ENCODE measurements around the gene EHMT1. TPM values are rescaled to one million over a fixed set of nuclear protein-coding genes. Genes with fewer than 3 reads are reported as not detected.

Gene EHMT1
- total RNA-seq, 2 experiments from 2014 or later: 80.6 to 87.8 TPM

DNA sequence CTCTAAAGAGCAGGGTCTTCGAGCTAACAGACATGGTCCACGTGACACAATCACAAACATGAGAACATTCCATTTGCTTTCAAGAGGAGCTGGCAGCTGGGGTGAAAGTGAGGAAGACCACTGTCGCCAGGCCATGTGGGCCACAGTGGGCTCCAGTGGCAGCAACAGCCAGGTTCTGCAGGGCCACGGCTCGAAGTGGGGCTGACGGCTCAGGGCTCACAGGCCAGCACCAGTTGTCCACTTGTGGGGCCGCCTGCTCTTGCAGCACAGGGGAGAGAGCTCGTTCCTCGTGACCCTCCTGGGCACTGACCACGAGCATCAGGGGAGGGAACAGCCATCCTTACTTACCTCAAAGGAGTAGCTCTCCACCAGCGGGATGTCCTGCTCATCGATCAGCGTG is 30.5 kb upstream of the EHMT1 start:
- Histone ChIP-seq H3K27me3 (ENCODE audit: control insufficient read depth in 1 of 2, insufficient read depth in 2 of 2, low read length in 2 of 2) (no peaks in the 10 kb centered on the region), H3K36me3 (ENCODE audit: insufficient read depth, low read length) (peaks cover 27% of the 10 kb centered on the region), H3K9me3 (ENCODE audit: control insufficient read depth in 1 of 2, insufficient read depth in 1 of 2, low read length in 2 of 2) (no peaks in the 10 kb centered on the region), H3K27ac (ENCODE audit: low read depth in 1 of 2, low read length in 2 of 2) (no peak overlapping the region), H3K4me3 (ENCODE audit: low read length) (no peak overlapping the region), H3K4me1 (ENCODE audit: insufficient read depth, low read length) (peaks cover 21% of the 10 kb centered on the region)
- H3K9me3 Mint-ChIP-seq: no peaks in the 10 kb centered on the region
- H3K36me3 Mint-ChIP-seq (ENCODE audit: low read depth): peaks cover 25% of the 10 kb centered on the region
- intact Hi-C loops (cut with DNase I, micrococcal nuclease): no loop called here
- DNase-seq (no peak), ATAC-seq (ENCODE audit: poor library complexity) (no peak)
- TF ChIP-seq, protein P1, sequence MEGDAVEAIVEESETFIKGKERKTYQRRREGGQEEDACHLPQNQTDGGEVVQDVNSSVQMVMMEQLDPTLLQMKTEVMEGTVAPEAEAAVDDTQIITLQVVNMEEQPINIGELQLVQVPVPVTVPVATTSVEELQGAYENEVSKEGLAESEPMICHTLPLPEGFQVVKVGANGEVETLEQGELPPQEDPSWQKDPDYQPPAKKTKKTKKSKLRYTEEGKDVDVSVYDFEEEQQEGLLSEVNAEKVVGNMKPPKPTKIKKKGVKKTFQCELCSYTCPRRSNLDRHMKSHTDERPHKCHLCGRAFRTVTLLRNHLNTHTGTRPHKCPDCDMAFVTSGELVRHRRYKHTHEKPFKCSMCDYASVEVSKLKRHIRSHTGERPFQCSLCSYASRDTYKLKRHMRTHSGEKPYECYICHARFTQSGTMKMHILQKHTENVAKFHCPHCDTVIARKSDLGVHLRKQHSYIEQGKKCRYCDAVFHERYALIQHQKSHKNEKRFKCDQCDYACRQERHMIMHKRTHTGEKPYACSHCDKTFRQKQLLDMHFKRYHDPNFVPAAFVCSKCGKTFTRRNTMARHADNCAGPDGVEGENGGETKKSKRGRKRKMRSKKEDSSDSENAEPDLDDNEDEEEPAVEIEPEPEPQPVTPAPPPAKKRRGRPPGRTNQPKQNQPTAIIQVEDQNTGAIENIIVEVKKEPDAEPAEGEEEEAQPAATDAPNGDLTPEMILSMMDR (IDR thresholded peaks at IDR 0.05): no peak
- CTCF ChIA-PET: no interaction called here
- H3K27me3 Mint-ChIP-seq: no peaks in the 10 kb centered on the region
- POLR2A ChIA-PET: interaction anchor here (0.9 to 1.9 kb wide), 2 partner anchors 9 to 17 kb away, joined by 3 to 8 read pairs; partner anchors contain the start of gene DPH7
- H3K4me3 Mint-ChIP-seq: peak overlapping the region; percentile 78
- H3K4me1 Mint-ChIP-seq (ENCODE audit: low read depth): peaks cover 17% of the 10 kb centered on the region
- H3K27ac Mint-ChIP-seq: no peak overlapping the region

DNA sequence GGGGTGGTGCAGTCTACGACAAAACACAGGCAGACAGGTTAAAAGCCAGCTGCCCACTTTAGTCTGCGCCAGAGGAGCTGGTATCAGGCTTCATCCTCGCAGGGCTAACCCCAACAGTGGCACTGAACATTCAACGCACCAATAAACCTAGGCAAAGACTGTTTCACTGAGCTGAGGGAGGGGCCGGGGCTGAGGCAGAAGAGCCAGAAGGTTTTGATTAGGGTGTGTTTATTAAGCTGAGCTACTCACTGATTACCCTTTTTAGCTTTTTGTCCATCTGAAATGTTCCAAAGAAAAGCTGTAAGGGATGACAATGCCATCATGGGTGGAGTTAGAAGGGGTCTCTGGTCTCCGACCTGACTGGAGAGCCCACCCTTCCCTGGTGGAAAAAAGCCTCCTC is 29.9 kb upstream of the EHMT1 start:
- Histone ChIP-seq H3K36me3 (ENCODE audit: insufficient read depth, low read length) (peaks cover 23% of the 10 kb centered on the region), H3K27me3 (ENCODE audit: control insufficient read depth in 1 of 2, insufficient read depth in 2 of 2, low read length in 2 of 2) (no peaks in the 10 kb centered on the region), H3K4me1 (ENCODE audit: insufficient read depth, low read length) (peaks cover 21% of the 10 kb centered on the region), H3K4me3 (ENCODE audit: low read length) (no peak overlapping the region), H3K9me3 (ENCODE audit: control insufficient read depth in 1 of 2, insufficient read depth in 1 of 2, low read length in 2 of 2) (no peaks in the 10 kb centered on the region), H3K27ac (ENCODE audit: low read depth in 1 of 2, low read length in 2 of 2) (no peak overlapping the region)
- Mint-ChIP-seq H3K4me3 (peak overlapping the region; percentile 92), H3K36me3 (ENCODE audit: low read depth) (peaks cover 24% of the 10 kb centered on the region), H3K4me1 (ENCODE audit: low read depth) (peaks cover 17% of the 10 kb centered on the region), H3K27ac (no peak overlapping the region), H3K27me3 (no peaks in the 10 kb centered on the region), H3K9me3 (no peaks in the 10 kb centered on the region)
- TF ChIP-seq, protein P1 (IDR thresholded peaks at IDR 0.05): no peak
- CTCF ChIA-PET: no interaction called here
- intact Hi-C loops (cut with DNase I, micrococcal nuclease): no loop called here
- ATAC-seq (ENCODE audit: poor library complexity) (no peak), DNase-seq (no peak)
- POLR2A ChIA-PET: interaction anchor here (0.9 to 1.9 kb wide), 2 partner anchors 10 to 16 kb away, joined by 3 to 8 read pairs; partner anchors contain the start of gene DPH7

DNA sequence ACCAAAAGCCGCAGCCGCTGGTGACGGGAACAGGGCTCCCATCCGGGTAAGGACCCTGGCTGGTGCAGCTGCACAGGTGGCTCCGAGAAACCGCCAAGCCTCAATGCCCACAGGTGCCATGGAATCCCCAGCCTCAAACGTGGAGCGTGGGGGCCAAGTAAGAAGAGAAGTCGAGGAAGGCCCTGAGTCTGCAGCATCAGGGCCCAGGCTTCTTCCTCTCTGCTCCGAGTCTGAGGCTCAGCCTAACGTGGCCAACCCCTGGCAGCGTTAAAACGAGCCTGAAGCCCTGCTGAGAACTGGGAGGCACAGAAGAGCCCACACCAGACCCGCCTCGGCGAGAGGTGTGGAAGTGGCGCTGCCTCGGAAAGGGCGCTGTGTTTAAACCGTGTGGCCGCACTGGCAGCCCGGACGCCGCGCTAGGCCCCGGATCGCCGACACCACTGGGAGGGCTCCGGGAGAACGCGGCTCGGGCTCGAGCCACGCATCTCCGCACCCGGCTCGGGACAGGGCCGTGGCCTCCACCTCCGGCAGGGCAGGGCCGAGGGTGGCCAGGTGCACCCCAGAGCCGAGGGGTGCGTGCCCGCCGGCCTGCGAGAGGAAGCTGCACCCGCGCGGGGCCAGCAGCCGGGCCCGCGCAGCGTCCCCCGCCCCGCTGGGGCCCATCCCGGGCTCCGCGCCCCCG is 29.2 kb upstream of the EHMT1 start:
- Mint-ChIP-seq H3K4me1 (ENCODE audit: low read depth) (peaks cover 17% of the 10 kb centered on the region), H3K4me3 (peak overlapping the region; percentile 92), H3K27ac (peak overlapping the region; percentile 59), H3K36me3 (ENCODE audit: low read depth) (peaks cover 23% of the 10 kb centered on the region), H3K9me3 (no peaks in the 10 kb centered on the region), H3K27me3 (no peaks in the 10 kb centered on the region)
- H3K27me3 ChIP-seq (ENCODE audit: control insufficient read depth in 1 of 2, insufficient read depth in 2 of 2, low read length in 2 of 2): no peaks in the 10 kb centered on the region
- H3K27ac ChIP-seq (ENCODE audit: low read depth in 1 of 2, low read length in 2 of 2): no peak overlapping the region
- intact Hi-C loops (cut with DNase I, micrococcal nuclease): loop anchor here in 1 of 2 experiments (1.0 kb wide), 3 partner anchors 16 to 38 kb away; partner anchors contain the start of genes ARRDC1 and MRPL41
- DNase-seq (peak in 2 of 14 experiments; percentile 35 to 49), ATAC-seq (ENCODE audit: poor library complexity) (peak; percentile 3)
- ChIA-PET POLR2A (interaction anchor here (0.9 to 1.9 kb wide), 3 partner anchors 10 to 16 kb away, joined by 3 to 8 read pairs (median 8); partner anchors contain the start of genes ARRDC1 and DPH7), CTCF (no interaction called here)
- peaks cover 20% of the 10 kb centered on the region for H3K36me3 ChIP-seq (ENCODE audit: insufficient read depth, low read length)
- TF ChIP-seq, protein P1 (IDR thresholded peaks at IDR 0.05): no peak
- H3K4me1 ChIP-seq (ENCODE audit: insufficient read depth, low read length): peaks cover 21% of the 10 kb centered on the region
- H3K4me3 ChIP-seq (ENCODE audit: low read length): peak overlapping the region; percentile 52
- H3K9me3 ChIP-seq (ENCODE audit: control insufficient read depth in 1 of 2, insufficient read depth in 1 of 2, low read length in 2 of 2): no peaks in the 10 kb centered on the region

Data from CD4-positive, alpha-beta T cell (primary cell).